GM19467 (cell line): ENCODE results near the gene GSTO1.
"Not testable (repeated sequence)": the region's sequence is repeated elsewhere in the genome, so short reads cannot be mapped to it uniquely, and the experiment has no call there.

Experiments
- ATAC-seq: cut with Tn5 transposase; IDR thresholded peaks from one replicate; pipeline ENCODE4 v1.9.1; 2021; ENCODE audit warnings: mild to moderate bottlenecking, moderate library complexity; ENCODE audit not compliant: unreplicated experiment

GSTO1 gene

GRCh38 chr10:104254493-104255310 is at the start of gene GSTO1:
TSS of gene GSTO1 (plus strand) at chr10:104254892. CDS start at chr10:104254929, 37 bp downstream.
- ATAC-seq = peak; percentile 66

GRCh38 chr10:104208730-104209129 is 46.0 kb upstream of the GSTO1 start:
- ATAC-seq = no peak

GRCh38 chr10:104209575-104210198 is 45.0 kb upstream of the GSTO1 start:
- ATAC-seq = no peak

DNA sequence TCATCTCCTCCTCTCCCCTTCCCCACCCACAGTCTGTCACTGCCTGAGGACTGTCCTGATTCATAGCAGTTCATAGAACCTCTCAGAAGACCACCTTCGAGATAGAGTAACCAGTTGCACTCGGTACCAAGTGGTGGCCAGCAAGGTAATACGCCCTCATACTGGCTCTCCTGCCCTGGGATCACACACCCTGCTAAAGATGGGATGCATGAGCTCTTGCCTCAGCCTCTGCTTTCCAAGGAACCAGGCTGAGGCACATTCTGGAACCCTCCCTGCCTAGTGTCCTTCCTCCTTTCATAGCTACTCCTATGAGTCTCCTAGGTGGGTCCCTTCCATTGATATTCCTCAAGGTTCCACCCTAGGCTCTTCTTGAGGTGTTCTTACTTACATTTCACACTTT is 38.1 kb upstream of the GSTO1 start:
- ATAC-seq = no peak

DNA sequence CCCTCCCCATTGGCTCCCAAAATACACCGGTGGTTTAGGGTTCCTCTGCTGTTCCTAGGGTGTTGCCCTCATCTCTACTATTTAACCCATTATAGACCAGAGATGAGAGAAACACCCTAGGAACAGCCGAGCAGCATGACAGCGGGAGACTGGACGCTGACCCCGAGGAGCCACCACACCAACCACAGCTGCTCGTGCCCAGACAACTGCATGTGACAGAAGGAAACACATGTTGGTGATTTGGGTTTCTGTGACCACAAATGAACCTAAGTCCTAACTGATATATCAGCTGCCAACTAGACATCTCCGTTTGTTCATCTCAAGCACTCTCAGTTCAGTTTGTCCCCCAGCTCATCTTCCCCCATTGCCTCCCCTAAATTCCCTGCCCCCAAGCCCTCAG is 35.9 kb upstream of the GSTO1 start:
- ATAC-seq = no peak

DNA sequence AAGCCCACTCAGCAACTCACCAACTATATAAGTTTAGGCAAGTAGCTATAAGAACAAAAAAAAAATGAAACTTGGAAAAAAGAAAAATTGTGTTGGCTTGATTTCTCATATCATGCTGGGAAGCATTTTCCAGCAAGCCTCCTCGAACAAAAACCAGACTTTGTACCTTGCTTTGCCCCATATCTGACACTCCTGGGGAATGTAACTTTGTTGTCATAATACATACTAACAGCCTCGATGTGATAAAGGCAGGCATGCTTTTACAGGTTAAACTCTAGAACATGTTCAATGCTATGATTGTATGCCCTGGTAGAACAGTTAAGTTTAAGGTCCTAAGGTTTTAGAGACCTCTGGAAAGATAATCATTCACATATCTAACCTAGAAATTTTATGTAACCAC is 34.2 kb upstream of the GSTO1 start:
- no peak for ATAC-seq

- ATAC-seq = no peak
These were observed 31.4 kb upstream of the GSTO1 start for GRCh38 chr10:104223304-104223703.

DNA sequence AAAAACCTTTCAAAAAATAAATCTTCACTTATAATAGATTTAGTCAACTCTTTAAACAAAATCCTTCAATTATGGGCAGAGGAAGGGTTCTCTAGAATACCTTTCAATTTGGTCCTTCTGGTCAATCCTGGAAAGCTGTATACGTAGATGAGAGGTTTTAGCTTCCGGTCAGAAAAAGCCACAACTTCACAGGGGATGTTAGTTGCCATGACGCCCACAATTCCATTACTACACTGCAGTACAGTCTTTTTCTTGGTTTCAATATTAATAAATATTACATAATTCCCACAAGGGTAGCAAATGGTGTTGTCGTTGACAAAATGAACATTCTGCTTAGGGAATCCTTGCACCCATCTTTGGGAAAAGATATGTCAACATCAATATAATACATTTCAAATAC is 24.2 kb upstream of the GSTO1 start:
- ATAC-seq = no peak

- ATAC-seq = peak; percentile 100
These were observed 22.7 kb upstream of the GSTO1 start, which contains the start of gene CFAP43 for GRCh38 chr10:104231784-104232612. TSS of gene CFAP43 (minus strand) at chr10:104232364. CDS start at chr10:104232246, 118 bp downstream.

DNA sequence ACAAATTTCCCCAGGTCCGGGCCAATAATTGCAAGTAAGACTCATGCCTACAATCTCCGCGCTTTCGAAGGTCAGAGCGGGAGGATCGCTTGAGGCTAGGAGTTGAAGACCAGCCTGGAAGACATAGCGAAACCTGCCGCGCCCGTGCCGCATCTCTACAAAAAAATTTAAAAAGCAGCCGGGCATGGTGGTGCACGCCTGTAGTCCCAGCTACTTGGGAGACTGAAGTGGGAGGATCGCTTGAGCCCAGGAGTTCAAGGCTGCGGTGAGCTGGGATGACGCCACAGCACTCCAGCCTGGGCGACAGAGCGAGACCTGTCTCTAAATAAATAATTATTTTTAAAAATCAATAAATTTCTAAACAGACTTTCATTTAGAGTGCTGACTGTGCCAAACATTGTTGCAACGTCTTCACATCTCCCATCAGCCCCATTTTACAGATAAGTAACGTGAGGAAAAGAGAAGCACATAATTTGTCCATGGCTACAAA is 22.0 kb upstream of the GSTO1 start:
- ATAC-seq = peak; percentile 3

- no peak for ATAC-seq
These were observed 20.9 kb upstream of the GSTO1 start for GRCh38 chr10:104233817-104234216.

GRCh38 chr10:104234934-104235333 is 19.8 kb upstream of the GSTO1 start:
- ATAC-seq = no peak

GRCh38 chr10:104235801-104236200 is 18.9 kb upstream of the GSTO1 start:
- ATAC-seq = no peak

GRCh38 chr10:104240078-104240477 is 14.6 kb upstream of the GSTO1 start:
- ATAC-seq = no peak

DNA sequence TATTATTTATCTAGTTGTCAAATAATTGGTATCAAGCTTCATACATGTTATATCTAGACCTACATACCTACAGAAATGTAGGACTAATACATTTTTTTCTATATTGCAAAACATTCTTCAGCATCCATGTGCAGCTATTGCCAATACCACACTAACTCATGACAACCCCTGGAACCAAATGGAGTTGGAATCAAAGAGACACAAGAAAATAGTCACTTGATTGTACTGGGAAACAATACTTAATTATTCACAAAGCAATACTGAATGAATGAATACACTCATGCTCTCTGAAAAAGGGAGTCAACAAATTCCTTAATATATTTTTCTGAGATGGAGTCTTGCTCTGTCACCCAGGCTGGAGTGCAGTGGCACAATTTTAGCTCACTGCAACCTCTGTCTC is 12.1 kb upstream of the GSTO1 start:
- no peak for ATAC-seq

DNA sequence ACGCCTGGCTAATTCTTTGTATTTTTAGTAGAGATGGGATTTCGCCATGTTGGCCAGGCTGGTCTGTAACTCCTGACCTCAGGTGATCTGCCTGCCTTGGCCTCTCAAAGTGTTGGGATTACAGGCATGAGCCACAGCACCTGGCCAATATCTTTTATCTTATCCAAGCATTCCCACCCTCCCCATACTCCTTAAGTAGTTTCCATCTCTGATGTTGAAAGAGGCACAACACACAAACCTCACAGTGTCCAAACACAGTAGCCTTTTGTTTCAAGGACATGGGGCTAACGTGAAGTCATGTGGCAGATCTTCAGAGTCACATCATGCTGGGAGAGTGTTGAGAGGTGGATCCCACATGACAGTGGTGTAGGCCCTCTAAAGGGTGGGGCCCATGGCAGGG is 11.7 kb upstream of the GSTO1 start:
- ATAC-seq = not testable (repeated sequence)

- ATAC-seq = no peak
These were observed 11.2 kb upstream of the GSTO1 start for GRCh38 chr10:104243512-104243911.

DNA sequence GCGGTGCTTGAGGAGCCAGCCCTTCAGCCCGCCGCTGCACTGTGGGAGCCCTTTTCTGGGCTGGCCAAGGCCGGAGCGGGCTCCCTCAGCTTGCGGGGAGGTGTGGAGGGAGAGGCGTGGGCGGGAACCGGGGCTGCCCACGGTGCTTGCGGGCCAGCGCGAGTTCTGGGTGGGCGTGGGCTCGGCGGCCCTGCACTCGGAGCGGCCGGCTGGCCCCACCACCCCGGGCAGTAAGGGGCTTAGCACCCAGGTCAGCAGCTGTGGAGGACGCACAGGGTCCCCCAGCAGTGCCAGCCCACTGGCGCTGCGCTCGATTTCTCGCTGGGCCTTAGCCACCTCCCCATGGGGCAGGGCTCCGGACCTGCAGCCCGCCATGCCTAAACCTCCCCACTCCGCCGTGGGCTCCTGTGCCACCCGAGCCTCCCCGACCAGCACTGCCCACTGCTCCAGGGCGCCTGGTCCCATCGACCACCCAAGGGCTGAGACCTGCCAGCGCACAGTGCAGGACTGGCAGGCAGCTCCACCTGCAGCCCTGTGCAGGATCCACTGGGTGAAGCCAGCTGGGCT is 9.5 kb upstream of the GSTO1 start:
- ATAC-seq = no peak

DNA sequence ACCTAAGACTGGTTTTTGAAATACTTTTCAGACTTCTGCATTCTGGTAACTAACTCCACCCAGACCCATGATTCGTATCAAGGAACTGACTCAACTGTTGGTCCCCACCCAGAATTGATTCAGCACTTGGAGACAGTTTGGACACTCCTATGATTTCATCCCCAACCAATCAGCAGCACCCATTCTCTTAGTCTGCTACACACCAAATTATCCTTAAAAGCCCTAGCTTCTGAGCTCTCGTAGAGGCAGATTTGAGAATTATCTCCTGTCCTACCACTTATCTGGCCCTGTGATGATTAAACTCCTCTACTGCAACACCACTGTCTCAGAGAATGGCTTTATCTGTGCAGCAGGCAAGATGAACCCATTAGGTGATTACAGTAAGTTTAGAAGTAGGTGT is 7.7 kb upstream of the GSTO1 start:
- no peak for ATAC-seq

DNA sequence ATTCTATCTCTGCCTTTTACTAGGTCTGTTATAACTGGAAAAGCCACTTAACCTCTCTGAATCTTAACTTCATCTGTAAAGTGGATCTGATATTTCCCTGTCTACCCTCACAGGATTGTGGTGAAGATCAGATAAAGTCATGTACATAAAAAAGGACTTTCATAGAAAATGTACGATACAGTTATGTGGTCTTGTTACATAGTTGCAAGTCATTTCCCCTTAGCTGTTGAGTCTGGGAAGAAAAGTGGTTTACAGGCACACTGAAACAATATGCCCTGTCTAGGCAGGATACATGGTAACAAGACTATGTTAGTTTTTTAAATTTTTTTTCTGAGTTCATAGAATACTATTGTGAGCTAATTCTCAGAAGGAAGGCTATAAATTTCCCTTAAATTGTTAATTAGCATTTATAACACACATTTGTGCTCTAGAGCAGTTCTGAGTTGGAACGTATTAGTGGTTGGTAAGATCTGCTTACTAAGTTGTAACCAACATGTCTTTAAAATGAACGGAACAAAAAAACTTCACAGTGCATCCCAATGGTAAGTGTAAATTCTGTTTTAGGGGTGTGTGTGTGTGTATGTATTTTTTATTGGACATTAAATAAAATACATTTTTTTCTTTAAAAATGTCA is 7.1 kb upstream of the GSTO1 start:
- ATAC-seq = no peak
